IPS-NIHi7 (cell line): ENCODE results near the gene IL19.
A peak's percentile ranks its signal among the peaks of the same experiment; 100 is the strongest.

Experiments
- DNase-seq: peaks from one replicate; pipeline ENCODE4 v3.0.0; 2012; ENCODE audit warnings: mixed read lengths; ENCODE audit errors: extremely low spot score

Gene IL19

GRCh38 chr1:206770531-206771337 is at the start of gene IL19:
Gene IL19 (plus strand): TSS chr1:206770773. CDS start chr1:206836663, 65,890 bp downstream.
- DNase-seq, result no peak

- no peak for DNase-seq
These were observed 49.1 kb upstream of the IL19 start for GRCh38 chr1:206721454-206721853.

- no peak for DNase-seq
These were observed 47.7 kb upstream of the IL19 start for GRCh38 chr1:206722751-206723461.

- no peak for DNase-seq
These were observed 47.1 kb upstream of the IL19 start for GRCh38 chr1:206723462-206723804.

GRCh38 chr1:206723805-206724472 is 46.6 kb upstream of the IL19 start:
- peak; percentile 63 for DNase-seq

- DNase-seq, result peak; percentile 75
These were observed 45.2 kb upstream of the IL19 start for GRCh38 chr1:206725109-206725963.

- DNase-seq, result no peak
These were observed 42.4 kb upstream of the IL19 start for GRCh38 chr1:206727981-206728696.

- no peak for DNase-seq
These were observed 41.9 kb upstream of the IL19 start for GRCh38 chr1:206728697-206728987.

- DNase-seq, result no peak
These were observed 41.5 kb upstream of the IL19 start for GRCh38 chr1:206729050-206729449.

GRCh38 chr1:206729507-206729906 is 41.1 kb upstream of the IL19 start:
- no peak for DNase-seq

- DNase-seq, result no peak
These were observed 38.1 kb upstream of the IL19 start for GRCh38 chr1:206732508-206732907.

- DNase-seq, result no peak
These were observed 37.6 kb upstream of the IL19 start for GRCh38 chr1:206732992-206733391.

- DNase-seq, result peak; percentile 77
These were observed 36.0 kb upstream of the IL19 start for GRCh38 chr1:206734499-206735142.

- no peak for DNase-seq
These were observed 35.0 kb upstream of the IL19 start for GRCh38 chr1:206735553-206736031.

- no peak for DNase-seq
These were observed 33.5 kb upstream of the IL19 start for GRCh38 chr1:206736878-206737728.

- no peak for DNase-seq
These were observed 32.8 kb upstream of the IL19 start for GRCh38 chr1:206737729-206738201.

- peak; percentile 57 for DNase-seq
These were observed 31.9 kb upstream of the IL19 start for GRCh38 chr1:206738370-206739366.

- no peak for DNase-seq
These were observed 31.0 kb upstream of the IL19 start for GRCh38 chr1:206739411-206740076.
